ENCODE data around the gene NUCKS1. TPM values are rescaled to one million over a fixed set of nuclear protein-coding genes. Genes with fewer than 3 reads are reported as not detected.

The NUCKS1 gene
- total RNA-seq, 2 experiments from 2014 or later, result 152 to 287 TPM

DNA sequence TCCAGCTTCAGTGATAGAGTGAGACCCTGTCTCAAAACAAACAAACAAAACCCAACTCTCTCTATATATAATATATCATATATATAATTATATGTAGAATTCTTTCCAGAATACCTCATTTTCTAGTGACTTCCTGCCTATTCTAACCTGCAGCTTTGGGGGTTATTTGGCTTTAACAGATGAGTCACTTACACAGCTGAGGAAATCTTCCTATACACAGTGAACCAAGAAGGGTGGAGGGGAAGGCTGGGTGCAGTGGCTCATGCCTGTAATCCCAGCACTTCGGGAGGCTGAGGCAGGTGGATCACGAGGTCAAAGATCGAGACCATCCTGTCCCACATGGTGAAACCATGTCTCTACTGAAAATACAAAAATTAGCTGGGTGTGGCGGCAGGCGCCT lies 16.1 kb upstream of the NUCKS1 start:
- Histone ChIP-seq H3K4me1 (ENCODE audit: insufficient read depth, low read length, poor library complexity, severe bottlenecking) (no peaks in the 10 kb centered on the region), H3K79me2 (ENCODE audit: insufficient read depth, low read depth, low read length) (no peaks in the 10 kb centered on the region), H4K20me1 (ENCODE audit: insufficient read depth, low read length) (no peaks in the 10 kb centered on the region), H3K27ac (ENCODE audit: low read depth, low read length, poor library complexity, severe bottlenecking) (no peak overlapping the region), H3K9me2 (ENCODE audit: insufficient read depth, low read length) (no peaks in the 10 kb centered on the region), H2AFZ (ENCODE audit: low read length) (no peak overlapping the region), H3K9me3 (ENCODE audit: low read length) (no peaks in the 10 kb centered on the region), H3K36me3 (ENCODE audit: insufficient read depth, low read length) (no peaks in the 10 kb centered on the region), H3K4me3 (ENCODE audit: low read depth, low read length, poor library complexity, severe bottlenecking) (no peak overlapping the region), H3K4me2 (ENCODE audit: low read length) (no peak overlapping the region)
- no TSS peak for BruUV-seq (replicated peaks)
- intact Hi-C loops (cut with micrococcal nuclease; ENCODE audit: unreplicated experiment), result no loop called here
- TF ChIP-seq EZH2phosphoT487 (IDR thresholded peaks at IDR 0.05; ENCODE audit: borderline replicate concordance, low read depth, low read length), result no peak
- TF ChIP-seq, protein P1, sequence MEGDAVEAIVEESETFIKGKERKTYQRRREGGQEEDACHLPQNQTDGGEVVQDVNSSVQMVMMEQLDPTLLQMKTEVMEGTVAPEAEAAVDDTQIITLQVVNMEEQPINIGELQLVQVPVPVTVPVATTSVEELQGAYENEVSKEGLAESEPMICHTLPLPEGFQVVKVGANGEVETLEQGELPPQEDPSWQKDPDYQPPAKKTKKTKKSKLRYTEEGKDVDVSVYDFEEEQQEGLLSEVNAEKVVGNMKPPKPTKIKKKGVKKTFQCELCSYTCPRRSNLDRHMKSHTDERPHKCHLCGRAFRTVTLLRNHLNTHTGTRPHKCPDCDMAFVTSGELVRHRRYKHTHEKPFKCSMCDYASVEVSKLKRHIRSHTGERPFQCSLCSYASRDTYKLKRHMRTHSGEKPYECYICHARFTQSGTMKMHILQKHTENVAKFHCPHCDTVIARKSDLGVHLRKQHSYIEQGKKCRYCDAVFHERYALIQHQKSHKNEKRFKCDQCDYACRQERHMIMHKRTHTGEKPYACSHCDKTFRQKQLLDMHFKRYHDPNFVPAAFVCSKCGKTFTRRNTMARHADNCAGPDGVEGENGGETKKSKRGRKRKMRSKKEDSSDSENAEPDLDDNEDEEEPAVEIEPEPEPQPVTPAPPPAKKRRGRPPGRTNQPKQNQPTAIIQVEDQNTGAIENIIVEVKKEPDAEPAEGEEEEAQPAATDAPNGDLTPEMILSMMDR (conservative IDR thresholded peaks at IDR 0.05; ENCODE audit: low read length), result no peak
- no peak for DNase-seq (ENCODE audit: low spot score)
- ChIA-PET POLR2A (interaction anchor here (1.4 to 1.5 kb wide), 3 partner anchors 10 to 15 kb away, joined by 4 to 9 read pairs (median 6); no protein-coding TSS in a partner anchor), CTCF (ENCODE audit: unreplicated experiment) (no interaction called here)

DNA sequence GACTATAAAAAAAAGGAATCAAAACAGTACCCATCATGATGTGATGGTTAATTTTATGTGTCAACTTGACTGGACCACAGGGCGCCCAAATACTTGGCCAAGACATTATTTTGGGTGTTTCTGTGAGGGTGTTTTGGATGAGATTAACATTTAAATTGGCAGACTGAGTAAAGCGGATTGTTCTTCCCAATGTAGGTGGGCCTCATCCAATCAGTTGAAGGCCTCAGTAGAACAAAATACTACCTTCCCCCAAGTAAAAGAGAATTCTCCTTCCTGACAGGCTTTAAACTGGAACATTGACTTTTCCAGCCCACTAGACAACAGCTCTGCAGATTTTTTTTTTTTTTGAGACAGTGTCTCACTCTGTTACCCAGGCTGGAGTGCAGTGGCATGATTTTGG lies 14.6 kb upstream of the NUCKS1 start:
- no peaks in the 10 kb centered on the region for H3K4me1 ChIP-seq (ENCODE audit: insufficient read depth, low read length, poor library complexity, severe bottlenecking)
- no peaks in the 10 kb centered on the region for H3K9me3 ChIP-seq (ENCODE audit: low read length)
- H3K4me3 ChIP-seq (ENCODE audit: low read depth, low read length, poor library complexity, severe bottlenecking), result no peak overlapping the region
- no peak overlapping the region for H3K27ac ChIP-seq (ENCODE audit: low read depth, low read length, poor library complexity, severe bottlenecking)
- DNase-seq (ENCODE audit: low spot score), result no peak
- no peaks in the 10 kb centered on the region for H3K79me2 ChIP-seq (ENCODE audit: insufficient read depth, low read depth, low read length)
- H2AFZ ChIP-seq (ENCODE audit: low read length), result no peak overlapping the region
- no peak overlapping the region for H3K4me2 ChIP-seq (ENCODE audit: low read length)
- POLR2A ChIA-PET, result interaction anchor here (0.6 to 1.4 kb wide), 2 partner anchors 9 to 15 kb away, joined by 3 to 6 read pairs; no protein-coding TSS in a partner anchor
- BruUV-seq (replicated peaks), result no TSS peak
- CTCF ChIA-PET (ENCODE audit: unreplicated experiment), result no interaction called here
- no peaks in the 10 kb centered on the region for H3K36me3 ChIP-seq (ENCODE audit: insufficient read depth, low read length)
- H3K9me2 ChIP-seq (ENCODE audit: insufficient read depth, low read length), result no peaks in the 10 kb centered on the region
- intact Hi-C loops (cut with micrococcal nuclease; ENCODE audit: unreplicated experiment), result no loop called here
- H4K20me1 ChIP-seq (ENCODE audit: insufficient read depth, low read length), result no peaks in the 10 kb centered on the region
- TF ChIP-seq, protein P1 (conservative IDR thresholded peaks at IDR 0.05; ENCODE audit: low read length), result no peak
- no peak for TF ChIP-seq EZH2phosphoT487 (IDR thresholded peaks at IDR 0.05; ENCODE audit: borderline replicate concordance, low read depth, low read length)

DNA sequence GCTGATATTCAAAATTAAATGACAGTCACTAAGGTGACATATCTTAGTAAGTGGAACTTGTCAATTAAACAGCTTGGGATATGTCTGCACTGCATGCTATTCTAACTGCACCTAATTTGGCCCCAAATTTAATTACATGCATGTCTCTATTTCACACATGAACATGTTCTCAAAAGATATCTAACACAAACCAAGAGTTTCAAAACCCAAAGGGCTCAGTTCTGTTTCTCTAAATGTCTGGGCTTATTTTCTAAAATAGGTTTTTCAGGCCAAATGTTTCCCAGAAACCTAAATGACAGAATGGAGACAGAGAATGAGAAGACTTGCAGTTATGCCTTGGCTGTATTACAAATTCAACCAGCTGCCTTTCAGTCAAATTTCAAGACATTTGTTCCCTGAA lies 14.0 kb upstream of the NUCKS1 start:
- no peaks in the 10 kb centered on the region for H3K9me2 ChIP-seq (ENCODE audit: insufficient read depth, low read length)
- no peak for TF ChIP-seq EZH2phosphoT487 (IDR thresholded peaks at IDR 0.05; ENCODE audit: borderline replicate concordance, low read depth, low read length)
- TF ChIP-seq, protein P1 (conservative IDR thresholded peaks at IDR 0.05; ENCODE audit: low read length), result no peak
- intact Hi-C loops (cut with micrococcal nuclease; ENCODE audit: unreplicated experiment), result no loop called here
- no peak overlapping the region for H3K4me3 ChIP-seq (ENCODE audit: low read depth, low read length, poor library complexity, severe bottlenecking)
- H2AFZ ChIP-seq (ENCODE audit: low read length), result no peak overlapping the region
- CTCF ChIA-PET (ENCODE audit: unreplicated experiment), result no interaction called here
- H3K9me3 ChIP-seq (ENCODE audit: low read length), result no peaks in the 10 kb centered on the region
- BruUV-seq (replicated peaks), result no TSS peak
- H3K4me1 ChIP-seq (ENCODE audit: insufficient read depth, low read length, poor library complexity, severe bottlenecking), result no peaks in the 10 kb centered on the region
- H4K20me1 ChIP-seq (ENCODE audit: insufficient read depth, low read length), result no peaks in the 10 kb centered on the region
- POLR2A ChIA-PET, result interaction anchor here (0.7 to 0.9 kb wide), 3 partner anchors 17 to 678 kb away, joined by 3 to 8 read pairs (median 5); no protein-coding TSS in a partner anchor
- no peak overlapping the region for H3K4me2 ChIP-seq (ENCODE audit: low read length)
- no peak overlapping the region for H3K27ac ChIP-seq (ENCODE audit: low read depth, low read length, poor library complexity, severe bottlenecking)
- no peaks in the 10 kb centered on the region for H3K36me3 ChIP-seq (ENCODE audit: insufficient read depth, low read length)
- H3K79me2 ChIP-seq (ENCODE audit: insufficient read depth, low read depth, low read length), result no peaks in the 10 kb centered on the region
- no peak for DNase-seq (ENCODE audit: low spot score)
